T-helper 17 cell (primary cell): ENCODE results near the gene SNRPA. TPM values are rescaled to one million over a fixed set of nuclear protein-coding genes. Genes with fewer than 3 reads are reported as not detected.
"Not testable (repeated sequence)": the region's sequence is repeated elsewhere in the genome, so short reads cannot be mapped to it uniquely, and the experiment has no call there.

Experiments used
- ATAC-seq: fragments of 150-1000 bp; cut with Tn5 transposase; 2 replicates; pipeline ENCODE4 v1.10.0; 2021; ENCODE audit warnings: mild to moderate bottlenecking, moderate library complexity
- DNase-seq, 3 donors: peaks; one replicate each; pipeline versions ENCODE4 v3.0.0 to v3.0.0-alpha.2; 2020 to 2021
- H3K9me3 ChIP-seq: one replicate; pipeline ENCODE4 v1.7.0; 2013; ENCODE audit warnings: low read length, mild to moderate bottlenecking; ENCODE audit not compliant: control insufficient read depth, poor library complexity, severe bottlenecking
- H3K27ac Mint-ChIP-seq: one replicate; pipeline ENCODE4 v1.8.0; 2022; ENCODE audit warnings: mild to moderate bottlenecking, moderate library complexity, mixed read lengths
- H3K27me3 Mint-ChIP-seq: one replicate; pipeline ENCODE4 v1.8.0; 2022; ENCODE audit warnings: mixed read lengths
- H3K36me3 Mint-ChIP-seq: one replicate; pipeline ENCODE4 v1.8.0; 2022; ENCODE audit warnings: low read depth, mixed read lengths
- H3K4me1 Mint-ChIP-seq: one replicate; pipeline ENCODE4 v1.8.0; 2022; ENCODE audit warnings: mild to moderate bottlenecking, mixed read lengths
- H3K4me3 Mint-ChIP-seq: one replicate; pipeline ENCODE4 v1.8.0; 2022; ENCODE audit warnings: mild to moderate bottlenecking, moderate library complexity, mixed read lengths
- total RNA-seq, 4 donors: library from RNA in 2 of 4; stranded (reverse) in 2 of 4; gene quantifications; one replicate each; pipeline ENCODE4 v1.2.3 and lab custom pipeline; 2022 to 2026

The SNRPA gene
- total RNA-seq, 2 donors from 2014 or later: 67.3 to 81.8 TPM

GRCh38 chr19:40778706-40779284 is 27.8 kb downstream of the SNRPA start:
- no peak for DNase-seq
- no peak for ATAC-seq
- peak overlapping the region; percentile 92 for H3K4me3 Mint-ChIP-seq
- H3K27ac Mint-ChIP-seq: peak overlapping the region; percentile 93
- no peaks in the 10 kb centered on the region for H3K9me3 ChIP-seq
- H3K27me3 Mint-ChIP-seq: no peaks in the 10 kb centered on the region
- peaks cover 17% of the 10 kb centered on the region for H3K36me3 Mint-ChIP-seq
- peaks cover 33% of the 10 kb centered on the region for H3K4me1 Mint-ChIP-seq

- H3K9me3 ChIP-seq: no peaks in the 10 kb centered on the region
- peak overlapping the region; percentile 25 for H3K4me3 Mint-ChIP-seq
- DNase-seq: no peak
- H3K27ac Mint-ChIP-seq: peak overlapping the region; percentile 84
- ATAC-seq: no peak
- peaks cover 17% of the 10 kb centered on the region for H3K36me3 Mint-ChIP-seq
- H3K27me3 Mint-ChIP-seq: no peaks in the 10 kb centered on the region
- H3K4me1 Mint-ChIP-seq: peaks cover 33% of the 10 kb centered on the region
Observed at GRCh38 chr19:40780582-40780981, 29.6 kb downstream of the SNRPA start.

GRCh38 chr19:40781140-40781539 is 30.1 kb downstream of the SNRPA start:
- ATAC-seq (no peak), DNase-seq (no peak)
- no peaks in the 10 kb centered on the region for H3K9me3 ChIP-seq
- peaks cover 17% of the 10 kb centered on the region for H3K36me3 Mint-ChIP-seq
- peak overlapping the region; percentile 84 for H3K27ac Mint-ChIP-seq
- no peak overlapping the region for H3K4me3 Mint-ChIP-seq
- no peaks in the 10 kb centered on the region for H3K27me3 Mint-ChIP-seq
- H3K4me1 Mint-ChIP-seq: peaks cover 35% of the 10 kb centered on the region

- H3K9me3 ChIP-seq: no peaks in the 10 kb centered on the region
- ATAC-seq: no peak
- no peaks in the 10 kb centered on the region for H3K27me3 Mint-ChIP-seq
- DNase-seq: no peak
- H3K4me3 Mint-ChIP-seq: no peak overlapping the region
- H3K27ac Mint-ChIP-seq: no peak overlapping the region
- H3K36me3 Mint-ChIP-seq: peaks cover 16% of the 10 kb centered on the region
- peaks cover 25% of the 10 kb centered on the region for H3K4me1 Mint-ChIP-seq
Observed at GRCh38 chr19:40783711-40784110, 32.7 kb downstream of the SNRPA start.

- H3K9me3 ChIP-seq, H3K4me3 Mint-ChIP-seq, H3K27ac Mint-ChIP-seq, DNase-seq, H3K27me3 Mint-ChIP-seq, ATAC-seq: not testable (repeated sequence)
- peaks cover 16% of the 10 kb centered on the region for H3K36me3 Mint-ChIP-seq
- H3K4me1 Mint-ChIP-seq: peaks cover 23% of the 10 kb centered on the region
Observed at GRCh38 chr19:40784146-40784545, 33.1 kb downstream of the SNRPA start.

GRCh38 chr19:40785526-40785925 is 34.5 kb downstream of the SNRPA start:
- no peaks in the 10 kb centered on the region for H3K9me3 ChIP-seq
- ATAC-seq (no peak), DNase-seq (no peak)
- Mint-ChIP-seq H3K27me3 (no peaks in the 10 kb centered on the region), H3K36me3 (peaks cover 15% of the 10 kb centered on the region), H3K27ac (peak overlapping the region; percentile 29), H3K4me3 (no peak overlapping the region), H3K4me1 (peaks cover 18% of the 10 kb centered on the region)

- ATAC-seq (no peak), DNase-seq (no peak)
- H3K9me3 ChIP-seq: no peaks in the 10 kb centered on the region
- Mint-ChIP-seq H3K27me3 (no peaks in the 10 kb centered on the region), H3K36me3 (peaks cover 11% of the 10 kb centered on the region), H3K27ac (peak overlapping the region; percentile 29), H3K4me3 (no peak overlapping the region), H3K4me1 (peaks cover 17% of the 10 kb centered on the region)
Observed at GRCh38 chr19:40786060-40787037, 35.3 kb downstream of the SNRPA start.

GRCh38 chr19:40791349-40791748 is 40.3 kb downstream of the SNRPA start:
- Mint-ChIP-seq H3K4me3 (no peak overlapping the region), H3K27ac (no peak overlapping the region), H3K4me1 (peaks cover 7% of the 10 kb centered on the region), H3K36me3 (peaks cover 4% of the 10 kb centered on the region), H3K27me3 (no peaks in the 10 kb centered on the region)
- H3K9me3 ChIP-seq: no peaks in the 10 kb centered on the region
- ATAC-seq: no peak
- no peak for DNase-seq

- Mint-ChIP-seq H3K27me3 (no peaks in the 10 kb centered on the region), H3K4me3 (no peak overlapping the region), H3K36me3 (peaks cover 4% of the 10 kb centered on the region), H3K4me1 (peaks cover 6% of the 10 kb centered on the region), H3K27ac (no peak overlapping the region)
- DNase-seq (no peak), ATAC-seq (no peak)
- H3K9me3 ChIP-seq: no peaks in the 10 kb centered on the region
Observed at GRCh38 chr19:40791996-40792395, 41.0 kb downstream of the SNRPA start.

GRCh38 chr19:40797166-40797962 is 46.4 kb downstream of the SNRPA start:
- Mint-ChIP-seq H3K4me3 (peak overlapping the region; percentile 98), H3K36me3 (peaks cover 11% of the 10 kb centered on the region), H3K27me3 (no peaks in the 10 kb centered on the region), H3K4me1 (peaks cover 29% of the 10 kb centered on the region), H3K27ac (peak overlapping the region; percentile 99)
- H3K9me3 ChIP-seq: no peaks in the 10 kb centered on the region
- ATAC-seq (no peak), DNase-seq (no peak)

GRCh38 chr19:40797963-40798682 is 47.1 kb downstream of the SNRPA start:
- Mint-ChIP-seq H3K4me1 (peaks cover 36% of the 10 kb centered on the region), H3K4me3 (peak overlapping the region; percentile 98), H3K27me3 (no peaks in the 10 kb centered on the region), H3K27ac (peak overlapping the region; percentile 99), H3K36me3 (peaks cover 12% of the 10 kb centered on the region)
- no peaks in the 10 kb centered on the region for H3K9me3 ChIP-seq
- ATAC-seq: peak; percentile 44
- DNase-seq: peak; percentile 49 to 61 (median 51)

GRCh38 chr19:40798683-40799557 is 47.9 kb downstream of the SNRPA start, which contains the start of gene EGLN2:
TSS of gene EGLN2 (plus strand) at chr19:40799191. CDS start at chr19:40800573, 1,382 bp downstream.
- ATAC-seq: peak; percentile 86
- Mint-ChIP-seq H3K36me3 (peaks cover 12% of the 10 kb centered on the region), H3K4me3 (peak within 1 kb of the TSS; percentile 98), H3K4me1 (peaks cover 44% of the 10 kb centered on the region), H3K27me3 (no peaks in the 10 kb centered on the region), H3K27ac (peak within 1 kb of the TSS; percentile 99)
- peak; percentile 100 for DNase-seq
- no peaks in the 10 kb centered on the region for H3K9me3 ChIP-seq
